ENCODE results near the gene PLEKHO1. TPM values are rescaled to one million over a fixed set of nuclear protein-coding genes. Genes with fewer than 3 reads are reported as not detected.

PLEKHO1 gene
- total and polyA plus RNA-seq, 2 of the 4 experiments (the other 2 are of a cell fraction), result 51.4 to 56.0 TPM

DNA sequence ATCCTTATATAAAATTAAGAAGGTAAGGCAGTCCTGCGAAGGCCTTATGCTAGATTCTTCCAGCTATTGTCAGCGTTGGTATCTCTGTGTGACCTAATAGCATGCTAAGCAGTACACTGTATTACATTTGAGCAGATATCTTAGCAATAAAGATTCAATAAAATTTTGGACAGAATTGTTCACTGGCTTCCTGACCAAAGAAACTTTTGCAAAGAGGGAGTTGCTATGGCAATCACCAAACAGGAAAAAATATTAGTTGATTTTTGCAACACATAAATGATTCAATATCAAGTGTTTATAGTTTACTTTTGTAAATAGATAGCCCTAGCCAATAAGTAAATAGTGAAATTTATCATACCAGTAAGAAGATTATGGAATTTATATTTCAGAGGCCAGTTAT lies 31.0 kb upstream of the PLEKHO1 start:
- Histone ChIP-seq H2BK20ac (ENCODE audit: low read depth, low read length) (no peak overlapping the region), H3K4me3 (ENCODE audit: insufficient read depth, low read depth, low read length) (no peak overlapping the region), H3K9me1 (ENCODE audit: insufficient read depth, low read length) (0 out of 2 replicates have a peak, but pooled peaks cover 4% of the 10 kb centered on the region), H3K14ac (replicated peaks; ENCODE audit: low read depth, low read length) (no peak overlapping the region), H2BK120ac (ENCODE audit: low read depth, low read length) (no peak overlapping the region), H2BK15ac (ENCODE audit: low read depth, low read length) (no peak overlapping the region), H3K9me3 (ENCODE audit: control insufficient read depth, insufficient read depth, low read length) (peaks cover 3% of the 10 kb centered on the region), H3K18ac (ENCODE audit: low read depth, low read length) (no peak overlapping the region), H4K8ac (ENCODE audit: low read depth in 2 of 2, low read length in 2 of 2) (no peak overlapping the region), H4K20me1 (ENCODE audit: insufficient read depth, low read length) (no peaks in the 10 kb centered on the region), H3K27ac (ENCODE audit: insufficient read depth, low read length) (no peak overlapping the region), H3K4me2 (ENCODE audit: low read depth, low read length) (no peak overlapping the region), H2AK9ac (replicated peaks; ENCODE audit: low read depth, low read length, poor library complexity) (no peak overlapping the region), H3K4ac (ENCODE audit: low read depth, low read length) (no peak overlapping the region), H3K36me3 (ENCODE audit: control insufficient read depth, insufficient read depth, low read length) (peaks cover 4% of the 10 kb centered on the region; the same call in 1 of the 2 replicates), H3K27me3 (ENCODE audit: control insufficient read depth, insufficient read depth, low read length) (no peaks in the 10 kb centered on the region), H2AK5ac (ENCODE audit: low read depth, low read length) (no peak overlapping the region), H3K79me1 (ENCODE audit: low read depth in 1 of 2, low read length in 2 of 2) (peaks cover 0 to 7% of the 10 kb centered on the region in 2 experiments; a peak in 2 of 4 replicates), H2AFZ (replicated peaks; ENCODE audit: low read length, poor library complexity) (no peak overlapping the region), H3K23ac (ENCODE audit: low read depth, low read length) (no peak overlapping the region), H2BK5ac (ENCODE audit: low read depth, low read length, poor library complexity, severe bottlenecking) (no peak overlapping the region), H3K56ac (ENCODE audit: extremely low read depth, insufficient read depth, low read length) (no peak overlapping the region), H3K4me1 (ENCODE audit: control insufficient read depth, insufficient read depth, low read length) (peaks cover 1% of the 10 kb centered on the region; the same call in 1 of the 2 replicates), H3K9ac (ENCODE audit: low read depth, low read length) (no peak overlapping the region), H4K91ac (ENCODE audit: insufficient read depth, low read depth, low read length) (no peak overlapping the region), H4K5ac (ENCODE audit: low read depth, low read length) (no peak overlapping the region)
- WGBS, 2 experiments (ENCODE audit: extremely low coverage in 2 of 2, insufficient read length in 1 of 2), result no CpG with 5 or more reads among the region's 2 CpGs
- in situ Hi-C loops (cut with MboI; ENCODE audit: low sequenced_read_pairs) (no loop called here), intact Hi-C loops (cut with micrococcal nuclease) (no loop called here), dilution Hi-C loops (cut with HindIII; ENCODE audit: low sequenced_read_pairs, unreplicated experiment) (no loop called here)
- ChIA-PET CTCF (no interaction called here), POLR2A (ENCODE audit: unreplicated experiment) (no interaction called here)
- TF ChIP-seq RCOR1 (IDR thresholded peaks at IDR 0.05; ENCODE audit: insufficient replicate concordance, low read length), result no peak
- TF ChIP-seq RAD21 (IDR thresholded peaks at IDR 0.05; ENCODE audit: low read length), result no peak
- TF ChIP-seq USF2 (IDR thresholded peaks at IDR 0.05; ENCODE audit: low read depth, low read length), result no peak
- no peak for TF ChIP-seq FOS (IDR thresholded peaks at IDR 0.05; ENCODE audit: low read depth, low read length)
- TF ChIP-seq, protein P1, sequence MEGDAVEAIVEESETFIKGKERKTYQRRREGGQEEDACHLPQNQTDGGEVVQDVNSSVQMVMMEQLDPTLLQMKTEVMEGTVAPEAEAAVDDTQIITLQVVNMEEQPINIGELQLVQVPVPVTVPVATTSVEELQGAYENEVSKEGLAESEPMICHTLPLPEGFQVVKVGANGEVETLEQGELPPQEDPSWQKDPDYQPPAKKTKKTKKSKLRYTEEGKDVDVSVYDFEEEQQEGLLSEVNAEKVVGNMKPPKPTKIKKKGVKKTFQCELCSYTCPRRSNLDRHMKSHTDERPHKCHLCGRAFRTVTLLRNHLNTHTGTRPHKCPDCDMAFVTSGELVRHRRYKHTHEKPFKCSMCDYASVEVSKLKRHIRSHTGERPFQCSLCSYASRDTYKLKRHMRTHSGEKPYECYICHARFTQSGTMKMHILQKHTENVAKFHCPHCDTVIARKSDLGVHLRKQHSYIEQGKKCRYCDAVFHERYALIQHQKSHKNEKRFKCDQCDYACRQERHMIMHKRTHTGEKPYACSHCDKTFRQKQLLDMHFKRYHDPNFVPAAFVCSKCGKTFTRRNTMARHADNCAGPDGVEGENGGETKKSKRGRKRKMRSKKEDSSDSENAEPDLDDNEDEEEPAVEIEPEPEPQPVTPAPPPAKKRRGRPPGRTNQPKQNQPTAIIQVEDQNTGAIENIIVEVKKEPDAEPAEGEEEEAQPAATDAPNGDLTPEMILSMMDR (conservative IDR thresholded peaks at IDR 0.05; ENCODE audit: low read depth, low read length), result no peak
- no peak for TF ChIP-seq NFE2L2 (IDR thresholded peaks at IDR 0.05; ENCODE audit: low read depth, low read length)
- TF ChIP-seq, protein P2, sequence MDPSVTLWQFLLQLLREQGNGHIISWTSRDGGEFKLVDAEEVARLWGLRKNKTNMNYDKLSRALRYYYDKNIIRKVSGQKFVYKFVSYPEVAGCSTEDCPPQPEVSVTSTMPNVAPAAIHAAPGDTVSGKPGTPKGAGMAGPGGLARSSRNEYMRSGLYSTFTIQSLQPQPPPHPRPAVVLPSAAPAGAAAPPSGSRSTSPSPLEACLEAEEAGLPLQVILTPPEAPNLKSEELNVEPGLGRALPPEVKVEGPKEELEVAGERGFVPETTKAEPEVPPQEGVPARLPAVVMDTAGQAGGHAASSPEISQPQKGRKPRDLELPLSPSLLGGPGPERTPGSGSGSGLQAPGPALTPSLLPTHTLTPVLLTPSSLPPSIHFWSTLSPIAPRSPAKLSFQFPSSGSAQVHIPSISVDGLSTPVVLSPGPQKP (IDR thresholded peaks at IDR 0.05; ENCODE audit: borderline replicate concordance, low read depth, low read length), result no peak
- TF ChIP-seq CEBPB (IDR thresholded peaks at IDR 0.05; ENCODE audit: low read depth, low read length), result no peak
- no peak for TF ChIP-seq POLR2A (IDR thresholded peaks at IDR 0.05; ENCODE audit: low read depth, low read length)
- TF ChIP-seq MAFK (IDR thresholded peaks at IDR 0.05; ENCODE audit: low read depth, low read length), result no peak
- no peak for TF ChIP-seq RFX5 (IDR thresholded peaks at IDR 0.05; ENCODE audit: low read depth, low read length)
- TF ChIP-seq CHD1 (IDR thresholded peaks at IDR 0.05; ENCODE audit: low read depth, low read length), result no peak
- TF ChIP-seq MXI1 (IDR thresholded peaks at IDR 0.05; ENCODE audit: borderline replicate concordance, low read depth, low read length), result no peak
- TF ChIP-seq MAZ (IDR thresholded peaks at IDR 0.05; ENCODE audit: borderline replicate concordance, low read depth, low read length), result no peak
- no peak for TF ChIP-seq SMC3 (IDR thresholded peaks at IDR 0.05; ENCODE audit: low read depth, low read length)
- TF ChIP-seq BHLHE40 (IDR thresholded peaks at IDR 0.05; ENCODE audit: low read depth, low read length), result no peak
- no peak for ATAC-seq (ENCODE audit: low read depth)
- DNase-seq, result no peak
- no TSS peak for BruUV-seq (replicated peaks)
